Activated CD4-positive, alpha-beta T cell treated with anti-CD3 and anti-CD28 coated beads, Interleukin-2, amount 50 U/mL, for 16 hours (primary cell): Measurements from ENCODE around the gene PTH.

Source experiments
- DNase-seq: peaks from one replicate; pipeline ENCODE4 v3.0.0-alpha.2; 2020

Gene PTH

DNA sequence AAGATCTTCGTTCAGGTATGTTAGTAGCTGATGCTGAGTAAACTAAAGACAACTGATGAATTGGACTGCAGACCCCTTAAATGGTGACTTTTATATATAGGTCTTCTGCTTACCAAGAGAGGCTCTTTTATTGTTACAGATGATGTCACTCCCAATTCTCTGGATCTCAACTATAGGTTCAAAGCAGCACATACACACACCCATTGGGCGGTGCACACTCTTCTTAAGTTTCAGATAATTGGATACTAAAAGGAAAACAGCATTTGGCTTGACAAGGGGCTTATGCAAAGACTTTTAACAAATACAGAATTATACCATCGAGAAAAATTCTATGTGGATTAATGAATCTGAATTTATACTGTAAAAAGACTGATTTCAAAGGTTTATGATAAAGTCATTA, at the start of gene PTH:
TSS of gene PTH (minus strand) at position 69 of the 400 bp plus-strand sequence. CDS start 3,142 bp downstream, outside the sequence.
- no peak for DNase-seq

DNA sequence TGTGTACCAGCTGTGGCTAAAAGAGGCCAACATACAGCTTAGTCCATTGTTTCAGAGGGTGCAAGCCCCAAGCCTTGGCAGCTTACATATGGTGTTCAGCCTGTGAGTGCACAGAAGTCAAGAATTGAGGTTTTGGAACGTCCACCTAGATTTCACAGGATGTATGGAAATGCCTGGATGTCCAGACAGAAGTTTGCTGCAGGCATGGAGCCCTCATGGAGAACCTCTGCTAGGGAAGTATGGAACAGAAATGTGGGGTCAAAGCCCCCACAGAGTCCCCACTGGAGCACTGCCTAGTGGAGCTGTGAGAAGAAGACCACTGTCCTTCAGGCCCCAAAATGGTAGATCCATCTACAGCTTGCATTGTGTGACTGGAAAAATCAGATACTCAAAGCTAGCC, 42.2 kb upstream of the PTH start:
- no peak for DNase-seq

DNA sequence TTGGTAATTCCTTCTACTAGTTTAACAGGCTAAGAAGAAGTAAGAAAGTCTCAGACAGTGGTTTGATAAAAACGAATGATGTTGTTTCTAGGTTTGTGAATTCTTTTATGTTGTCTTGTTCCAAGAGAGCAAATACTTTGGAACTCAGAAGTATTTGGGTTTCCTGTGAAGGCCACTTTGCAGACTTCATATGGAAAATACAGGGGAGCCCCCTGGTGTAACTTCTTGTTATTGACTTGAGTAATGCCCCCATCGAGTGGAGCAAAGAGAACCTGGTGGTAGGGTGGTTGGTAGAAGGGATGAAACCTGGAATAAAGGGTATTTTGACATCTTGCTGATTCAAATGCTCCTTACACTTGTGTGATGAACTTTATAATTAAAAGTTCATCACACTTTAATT, 40.0 kb upstream of the PTH start:
- peak; percentile 2 for DNase-seq

DNA sequence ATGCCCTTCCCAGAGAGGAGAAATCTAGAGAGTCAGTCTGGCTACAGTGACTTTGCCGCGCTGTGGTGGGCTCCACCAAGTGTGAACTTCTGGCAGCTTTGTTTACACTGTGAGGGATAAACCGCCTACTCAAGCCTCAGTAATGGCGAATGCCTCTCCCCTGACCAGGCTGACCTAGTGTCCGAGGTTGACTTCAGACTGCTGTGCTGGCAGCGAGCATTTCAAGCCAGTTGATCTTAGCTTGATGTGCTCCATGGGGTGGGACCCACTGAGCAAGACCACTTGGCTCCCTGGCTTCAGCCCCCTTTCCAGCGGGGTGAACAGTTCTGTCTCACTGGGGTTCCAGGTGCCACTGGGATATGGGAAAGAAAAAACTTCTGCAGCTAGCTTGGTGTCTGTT, 38.6 kb upstream of the PTH start:
- no peak for DNase-seq

DNA sequence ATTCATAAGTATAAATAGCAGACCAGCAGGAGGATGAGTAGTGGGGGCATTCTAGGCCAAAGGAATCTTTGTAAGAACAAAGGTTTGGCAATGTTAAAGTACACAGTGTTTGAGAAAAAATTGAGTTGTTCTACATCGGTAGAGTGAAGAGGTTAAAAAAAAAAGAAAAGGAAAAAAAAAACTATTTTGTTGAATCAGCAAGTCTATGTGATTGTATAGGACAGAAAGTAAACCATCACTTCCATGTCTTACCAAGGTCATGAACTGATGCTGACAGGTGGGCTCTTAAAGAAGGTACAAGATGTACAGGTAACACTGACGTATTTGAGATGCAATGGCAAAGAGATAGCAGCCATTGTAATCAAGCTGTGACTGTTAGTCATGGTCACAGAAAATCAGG, 29.5 kb upstream of the PTH start:
- no peak for DNase-seq

DNA sequence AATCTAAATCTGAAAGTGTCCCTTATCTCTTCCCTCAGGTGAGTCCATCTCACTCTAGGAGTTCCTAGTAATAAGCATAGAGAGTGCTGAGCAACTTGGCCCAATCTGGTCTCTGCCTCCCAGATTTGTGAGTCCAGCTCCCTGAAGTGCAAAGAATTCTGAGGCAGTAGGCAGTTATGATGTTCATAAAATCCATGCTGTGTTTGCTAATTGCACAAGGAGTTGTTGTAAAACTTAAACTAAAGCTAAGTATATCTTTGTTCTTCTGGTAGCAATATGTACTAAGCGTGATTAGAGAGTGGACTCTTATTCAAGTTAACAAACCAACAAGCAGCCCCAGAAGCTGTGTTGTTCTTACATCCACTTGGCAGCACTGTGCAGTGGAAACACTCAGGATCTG, 7.6 kb upstream of the PTH start:
- no peak for DNase-seq

DNA sequence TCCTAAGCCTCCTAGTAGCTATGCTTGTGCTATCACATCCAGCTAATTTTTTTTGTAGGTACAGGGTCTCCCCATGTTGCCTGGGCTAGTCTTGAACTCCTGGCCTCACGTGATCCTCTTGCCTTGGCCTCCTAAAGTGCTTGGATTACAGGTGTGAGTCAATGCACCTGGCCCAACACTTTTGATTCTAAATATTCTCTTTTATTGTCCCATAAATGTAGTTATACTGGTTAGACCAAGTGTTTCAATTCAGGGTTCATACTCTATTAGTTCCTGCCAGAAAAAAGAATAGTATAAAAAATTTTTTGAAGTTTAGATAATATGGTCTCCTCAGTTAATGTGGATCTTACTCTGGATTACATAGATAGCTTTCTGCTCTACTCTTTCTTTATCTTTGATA, 6.7 kb upstream of the PTH start:
- DNase-seq: no peak

DNA sequence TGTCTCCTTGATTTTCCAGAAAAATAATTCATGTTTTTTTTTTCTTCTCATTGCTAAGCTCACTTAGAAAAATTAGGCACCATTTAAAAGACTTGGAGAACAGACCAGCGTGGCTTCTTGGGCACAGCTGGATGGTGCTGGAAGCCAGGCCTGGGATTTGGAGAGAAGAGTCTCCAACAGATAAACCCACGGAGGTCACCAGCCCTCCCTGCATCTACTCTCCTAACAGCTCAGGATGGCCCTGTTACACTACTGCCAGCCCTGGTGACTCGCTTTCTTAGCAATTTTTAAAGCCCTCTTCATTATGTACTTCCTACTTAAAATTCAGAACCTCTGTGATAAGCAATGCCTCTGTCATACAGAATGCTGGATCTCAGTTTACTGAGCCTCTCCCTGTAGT, 1.7 kb downstream of the PTH start:
- no peak for DNase-seq

DNA sequence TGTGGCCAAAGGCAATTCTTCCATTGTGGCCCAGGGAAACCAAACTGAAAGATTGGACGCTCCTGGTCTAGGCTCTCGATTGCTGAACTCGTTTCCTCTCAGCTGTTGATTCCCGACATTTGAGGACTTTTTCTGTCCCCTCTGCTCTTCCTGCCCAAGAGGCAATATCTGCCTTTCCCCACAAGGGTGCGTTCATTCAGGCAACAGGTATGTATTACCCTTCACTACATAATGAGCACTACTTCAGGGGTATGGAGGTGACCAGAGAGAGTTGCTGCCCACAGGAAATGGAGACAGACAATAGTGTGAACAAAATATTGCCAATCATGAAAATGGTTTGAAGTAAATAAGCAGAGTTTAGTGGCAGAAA, 8.2 kb downstream of the PTH start:
- DNase-seq: peak; percentile 26

DNA sequence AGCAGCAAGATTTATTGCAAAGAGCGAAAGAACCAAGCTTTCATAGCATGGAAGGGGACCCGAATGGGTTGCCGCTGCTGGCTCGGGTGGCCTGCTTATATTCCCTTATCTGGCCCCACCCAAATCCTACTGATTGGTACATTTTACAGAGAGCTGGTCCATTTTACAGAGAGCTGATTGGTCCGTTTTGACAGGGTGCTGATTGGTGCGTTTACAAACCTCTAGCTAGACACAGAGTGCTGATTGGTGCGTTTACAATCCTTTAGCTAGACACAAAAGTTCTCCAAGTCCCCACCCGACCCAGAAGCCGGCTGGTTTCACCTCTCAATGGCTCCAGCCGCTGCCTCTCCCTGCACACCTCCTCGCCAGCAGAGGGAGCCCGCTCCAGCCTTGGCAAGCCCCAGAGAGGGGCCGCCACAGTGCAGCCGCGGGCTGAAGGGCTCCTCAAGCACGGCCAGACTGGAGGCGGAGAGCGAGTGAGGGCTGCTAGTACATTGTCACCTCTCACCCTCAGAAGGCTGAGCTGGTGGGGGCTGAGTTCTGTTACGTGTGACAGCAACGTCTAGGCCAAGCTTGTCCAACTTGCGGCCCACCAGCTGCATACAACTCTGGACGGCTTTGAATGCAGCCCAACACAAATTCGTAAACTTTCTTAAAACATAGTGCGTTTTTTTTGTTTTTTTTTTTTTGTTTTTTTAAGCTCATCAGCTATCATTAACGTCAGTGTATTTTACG, 8.7 kb downstream of the PTH start:
- peak; percentile 63 for DNase-seq

DNA sequence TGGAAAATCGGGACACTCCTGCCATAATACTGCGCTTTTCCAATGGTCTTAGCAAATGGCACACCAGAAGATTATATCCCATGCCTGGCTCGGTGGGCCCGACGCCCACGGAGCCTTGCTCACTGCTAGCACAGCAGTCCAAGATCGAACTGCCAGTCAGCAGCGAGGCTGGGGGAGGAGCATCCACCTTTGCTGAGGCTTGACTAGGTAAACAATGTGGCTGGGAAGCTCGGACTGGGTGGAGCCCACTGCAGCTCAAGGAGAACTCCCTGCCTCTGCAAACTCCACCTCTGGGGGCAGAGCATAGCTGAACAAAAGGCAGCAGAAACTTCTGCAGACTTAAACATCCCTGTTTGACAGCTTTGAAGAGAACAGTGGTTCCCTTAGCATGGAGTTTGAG, 15.6 kb downstream of the PTH start:
- no peak for DNase-seq

DNA sequence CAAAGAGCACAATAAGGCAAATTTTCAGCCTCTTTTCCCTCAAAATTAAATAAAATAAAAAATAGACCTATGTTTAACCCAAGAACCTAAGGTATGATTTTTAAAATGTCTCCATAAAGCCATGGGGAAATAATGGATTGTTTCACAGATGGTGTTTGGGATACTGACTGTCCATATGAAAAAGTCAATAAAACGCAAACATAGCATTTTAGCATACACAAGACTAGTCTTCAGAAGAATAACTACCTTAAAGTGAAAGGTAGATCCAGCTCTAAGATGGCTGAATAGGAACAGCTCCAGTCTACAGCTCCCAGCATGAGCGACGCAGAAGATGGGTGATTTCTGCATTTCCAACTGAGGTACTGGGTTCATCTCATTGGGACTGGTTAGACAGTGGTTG, 16.1 kb downstream of the PTH start:
- DNase-seq: no peak

DNA sequence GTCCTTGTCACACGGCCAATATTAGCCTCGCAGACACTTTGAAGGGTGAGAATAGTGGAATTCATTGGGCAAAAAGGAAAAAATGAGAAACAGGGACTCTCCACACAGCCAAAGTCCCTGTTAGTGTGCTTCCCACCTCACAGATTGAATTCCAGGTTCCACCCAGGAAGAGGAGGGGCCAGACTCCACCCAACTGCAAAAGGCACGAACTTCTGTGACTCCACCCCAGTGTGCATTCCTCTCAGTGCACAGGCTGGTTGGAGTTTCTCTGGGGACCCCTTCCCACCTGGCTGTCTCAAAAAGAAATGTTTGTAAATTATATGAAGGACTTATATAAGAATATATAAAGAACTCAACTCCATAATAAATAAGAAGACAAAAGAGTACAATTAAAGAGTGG, 20.7 kb downstream of the PTH start:
- no peak for DNase-seq

DNA sequence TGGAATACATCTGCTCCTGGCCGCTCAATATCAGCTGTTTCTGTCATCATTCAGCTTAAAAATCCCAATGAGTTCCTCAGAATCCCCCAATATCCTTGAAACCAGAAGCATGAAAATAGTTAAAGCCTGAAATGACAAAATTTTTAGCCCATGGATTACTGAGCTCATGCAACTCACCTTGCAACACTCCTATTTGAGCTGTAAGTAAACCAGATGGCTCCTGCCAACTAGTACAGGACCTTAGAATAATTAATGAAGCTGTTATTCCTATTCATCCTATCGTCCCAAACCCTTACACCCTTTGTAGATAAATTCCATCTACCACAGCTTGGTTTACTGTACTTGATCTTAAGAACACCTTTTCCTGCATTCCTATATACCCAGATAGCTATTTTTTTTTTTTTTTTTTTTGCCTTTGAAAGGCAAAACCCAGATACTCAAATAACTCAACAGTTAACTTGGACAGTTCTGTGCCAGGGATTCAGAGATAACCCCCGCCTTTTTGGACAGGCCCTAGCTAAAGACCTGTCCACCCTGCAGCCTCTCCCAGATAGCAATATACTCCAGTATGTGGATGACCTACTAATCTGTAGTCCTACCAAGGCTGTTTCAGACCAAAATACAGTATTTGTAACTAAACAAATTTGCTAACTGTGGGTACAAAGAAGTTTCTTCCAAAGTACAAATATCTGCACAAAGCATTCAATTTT, 22.6 kb downstream of the PTH start:
- DNase-seq: no peak

DNA sequence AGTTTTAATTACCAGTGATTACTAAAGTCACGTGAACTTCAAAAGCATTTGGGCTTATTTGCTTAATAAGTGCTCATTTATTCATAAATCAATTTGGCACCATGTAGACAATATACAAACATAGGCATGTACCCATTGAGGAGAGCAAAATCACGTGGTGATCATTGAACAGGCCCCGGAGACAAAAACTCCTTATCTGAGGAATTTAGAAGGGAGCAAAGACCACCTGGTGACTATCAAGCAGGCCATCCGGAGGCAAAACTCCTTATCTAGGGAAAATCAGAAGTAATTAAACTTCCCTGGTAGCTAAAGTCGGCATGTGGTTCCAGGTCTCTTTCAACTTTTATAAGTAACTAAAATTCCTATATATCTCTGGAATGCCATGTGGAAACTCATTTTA, 27.0 kb downstream of the PTH start:
- no peak for DNase-seq

DNA sequence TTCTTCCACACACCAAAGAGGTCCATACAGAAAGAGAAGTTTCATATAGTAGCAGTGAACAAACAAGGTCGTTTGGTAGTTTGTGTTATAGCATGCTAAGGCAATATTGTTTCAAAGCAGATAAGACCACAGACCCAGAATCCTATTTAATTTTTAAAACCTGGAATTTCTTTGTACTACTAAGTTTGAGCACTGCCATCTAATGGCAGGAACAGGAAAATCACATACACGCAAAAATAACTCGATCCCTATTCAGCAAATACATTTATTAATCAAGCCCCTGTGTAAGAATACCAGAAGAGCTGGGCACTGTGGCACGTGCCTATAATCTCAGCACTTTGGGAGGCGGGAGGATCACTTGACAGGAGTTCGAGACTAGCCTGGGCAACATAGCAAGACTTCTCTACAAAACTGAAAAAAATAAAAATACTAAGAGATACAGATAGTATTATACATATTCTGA, 29.9 kb downstream of the PTH start:
- peak; percentile 3 for DNase-seq

DNA sequence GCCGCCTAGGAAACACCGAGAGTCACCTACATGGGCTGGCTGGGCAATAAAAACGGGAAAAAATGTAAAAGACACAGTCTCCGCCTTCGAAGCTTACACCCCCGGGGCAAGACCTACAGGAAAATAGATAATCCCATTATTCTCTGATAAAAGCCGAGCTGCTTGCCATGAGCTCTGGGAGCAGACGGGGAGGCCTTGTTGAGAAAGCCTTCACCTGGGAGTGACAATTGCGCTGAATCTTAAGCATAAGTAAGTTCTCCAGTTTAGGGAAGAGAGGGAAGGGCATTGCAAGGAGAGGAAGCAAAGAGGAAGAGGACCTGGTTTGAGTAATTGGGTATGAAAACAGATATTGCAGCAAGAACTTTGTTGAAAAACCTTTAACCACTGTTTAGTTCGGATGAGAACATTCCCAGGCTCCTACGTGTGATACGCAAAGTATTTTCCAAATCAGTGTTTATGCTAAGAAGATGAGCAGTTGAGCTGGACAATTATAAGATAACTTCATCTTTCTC, 32.0 kb downstream of the PTH start:
- no peak for DNase-seq

DNA sequence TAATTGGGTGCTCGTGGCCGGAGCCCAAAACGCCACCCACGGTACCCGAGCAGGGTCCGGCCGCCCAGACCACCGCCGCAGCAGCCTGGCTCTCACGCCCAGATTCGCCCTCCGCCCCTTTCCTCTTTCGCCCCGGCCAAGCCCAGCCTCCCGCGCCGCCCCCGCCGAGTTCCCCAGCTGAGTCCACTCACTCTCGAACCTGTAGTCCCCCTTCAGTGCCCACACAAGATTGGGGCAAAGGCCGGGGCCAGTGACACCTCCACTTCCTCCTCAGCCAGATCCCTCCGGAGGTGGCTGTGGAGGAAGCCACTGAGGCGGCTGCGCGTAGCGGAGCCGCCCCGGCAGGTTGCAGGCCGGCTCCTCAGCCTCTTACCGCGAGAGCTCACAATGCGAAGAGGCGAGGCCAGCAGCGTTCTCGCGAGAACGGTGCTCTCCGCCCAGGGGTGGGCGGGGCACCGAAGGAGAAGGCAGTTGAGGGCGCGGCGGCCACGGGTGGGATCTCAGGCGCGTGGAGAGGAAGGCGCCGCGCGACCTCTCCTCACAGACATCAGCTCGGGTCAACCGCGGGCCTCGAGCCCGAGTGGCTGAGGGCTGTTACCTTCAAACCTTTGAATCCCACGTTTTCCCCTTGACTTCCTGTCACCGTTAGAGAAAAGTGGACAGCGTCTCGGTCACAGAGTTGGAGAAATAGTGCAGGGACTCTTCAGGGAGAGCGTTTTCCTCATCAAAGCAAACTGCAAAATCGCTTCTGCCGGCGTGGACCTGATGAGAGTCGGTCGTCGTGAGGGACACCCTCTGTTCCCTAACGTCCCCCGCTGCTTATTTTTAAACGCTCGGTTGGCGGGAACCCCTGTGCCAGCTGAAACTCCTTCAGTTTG, 32.7 kb downstream of the PTH start, which contains the start of gene BTBD10:
TSS of gene BTBD10 (minus strand) at position 322 of the 878 bp plus-strand sequence. CDS start 18,098 bp downstream, outside the sequence.
- DNase-seq: peak; percentile 95

DNA sequence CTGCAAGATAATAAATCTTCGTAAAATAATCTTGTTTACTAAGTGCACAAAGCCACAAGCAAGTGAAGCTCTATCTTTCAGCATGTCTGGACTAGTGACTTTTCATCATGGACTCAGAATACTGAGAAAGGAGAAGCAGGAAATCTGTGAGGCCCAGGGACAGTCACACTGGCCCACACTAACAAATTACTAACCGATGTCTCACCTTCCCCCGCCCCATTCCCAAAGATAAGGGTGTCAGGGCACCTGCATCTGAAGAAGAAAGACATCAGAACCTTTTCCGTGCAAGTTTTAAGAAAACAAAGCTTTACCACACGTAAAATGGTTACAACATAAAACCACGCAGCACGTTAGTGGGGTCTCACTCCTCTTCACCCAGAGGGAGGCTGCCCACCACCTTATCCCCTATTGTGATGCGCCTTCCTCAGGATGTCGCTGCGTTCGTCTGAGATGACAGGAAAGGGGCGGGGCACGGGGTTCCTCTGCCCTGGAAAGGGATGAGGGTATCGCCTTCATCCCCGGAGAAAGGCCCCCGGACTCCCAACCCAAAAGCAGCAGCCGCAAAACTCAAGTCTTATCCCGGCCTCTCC, 33.4 kb downstream of the PTH start:
- peak; percentile 57 for DNase-seq

DNA sequence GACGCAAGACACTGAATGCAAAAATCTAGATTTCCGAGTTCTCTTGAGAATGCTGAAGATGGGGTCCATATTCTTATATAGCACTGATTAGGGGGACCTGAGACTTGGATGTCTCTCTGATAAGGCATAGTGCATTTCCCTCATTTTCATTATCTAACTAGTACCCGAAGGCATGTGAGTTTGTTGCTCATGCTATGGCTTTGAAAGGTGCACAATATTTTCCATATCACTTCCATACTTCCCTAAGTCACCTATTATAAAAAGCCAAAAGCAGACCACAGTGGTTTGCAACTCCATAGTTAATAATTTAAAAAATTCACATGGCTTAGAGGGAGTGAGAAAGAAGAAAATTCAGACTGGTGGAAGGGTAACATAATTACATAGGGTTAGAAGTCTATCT, 34.5 kb downstream of the PTH start:
- DNase-seq: no peak

DNA sequence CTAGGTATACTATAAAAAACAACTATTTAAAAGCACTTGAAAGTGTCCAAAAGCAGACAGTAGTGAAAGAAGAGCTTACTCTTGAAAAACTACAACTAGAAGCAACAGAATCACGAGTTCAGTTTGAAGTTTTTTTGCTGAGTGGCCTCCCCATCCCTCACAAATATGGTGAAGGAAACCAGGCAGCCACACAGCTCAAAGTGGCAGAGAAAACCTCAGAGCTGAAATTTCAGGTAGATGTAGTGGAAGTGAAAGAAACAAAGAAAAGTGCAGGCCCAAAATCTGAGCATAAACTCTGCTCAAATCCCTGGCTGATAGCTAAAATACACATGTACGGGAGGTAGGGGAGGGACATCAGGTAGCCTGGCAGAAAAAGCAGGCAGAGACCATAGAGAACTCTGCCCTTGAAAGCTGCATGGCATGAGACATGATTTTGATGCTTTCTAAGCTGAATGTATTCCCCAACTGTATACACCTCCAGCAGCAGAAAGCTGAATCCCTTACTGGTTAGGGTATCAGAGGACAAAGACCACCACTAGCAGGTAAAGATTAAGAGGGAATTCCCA, 44.9 kb downstream of the PTH start:
- no peak for DNase-seq

DNA sequence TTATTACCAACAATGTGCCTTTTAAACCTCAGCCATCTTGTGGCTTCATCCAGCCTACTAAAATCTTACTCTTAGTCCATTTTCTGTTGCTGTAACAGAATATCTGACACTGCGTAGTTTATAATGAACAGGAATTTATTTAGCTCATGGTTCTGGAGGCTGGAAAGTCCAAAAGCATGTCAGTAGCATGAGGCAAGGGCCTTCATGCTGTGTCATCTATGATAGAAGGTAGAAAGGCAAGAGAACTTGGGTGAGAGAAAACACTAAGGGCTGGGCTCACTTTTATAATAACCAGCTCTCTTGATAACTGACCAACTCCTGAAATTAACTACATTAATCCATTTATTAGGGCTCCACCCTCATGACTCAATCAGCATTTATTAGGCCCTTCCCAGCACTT, 46.3 kb downstream of the PTH start:
- no peak for DNase-seq

DNA sequence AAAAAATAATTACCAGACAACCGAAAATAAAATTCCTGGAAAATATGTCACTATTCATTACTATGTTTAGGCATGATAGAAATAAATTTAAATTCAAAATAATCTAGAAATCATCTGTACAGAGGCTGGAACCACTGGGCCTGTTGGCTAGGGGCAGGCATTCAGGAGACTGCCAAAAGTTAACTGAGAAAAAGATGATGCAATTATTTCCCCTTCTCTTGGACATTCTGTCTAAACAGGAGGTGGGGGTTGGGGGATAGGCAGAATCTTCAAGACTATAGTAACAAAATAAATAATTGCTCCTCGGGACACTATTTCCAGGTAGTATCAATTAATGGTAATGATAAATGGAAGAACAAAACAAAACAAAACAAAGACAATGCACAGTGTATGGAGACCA, 46.9 kb downstream of the PTH start:
- no peak for DNase-seq
